HT-29 (cell line): ENCODE results near the gene GAGE12H. TPM values are rescaled to one million over a fixed set of nuclear protein-coding genes. Genes with fewer than 3 reads are reported as not detected.
"Not testable (repeated sequence)": the region's sequence is repeated elsewhere in the genome, so short reads cannot be mapped to it uniquely, and the experiment has no call there.

ENCODE experiments used
- DNase-seq: peaks from one replicate; pipeline ENCODE4 v3.0.0-alpha.2; 2015; ENCODE audit warnings: low spot score
- small RNA-seq: library from RNA; depleted of rRNA; stranded (forward); fragments of <200 nt; gene quantifications from one replicate; pipeline ENCODE3, GENCODE V24; 2014
- total RNA-seq: library from RNA; depleted of rRNA; stranded (reverse); fragments of >200 nt; shearing (Covaris generic); gene quantifications from 2 replicates; pipeline ENCODE4 v1.2.3, GENCODE V29; 2014; rRNA removed

Gene GAGE12H, protein sequence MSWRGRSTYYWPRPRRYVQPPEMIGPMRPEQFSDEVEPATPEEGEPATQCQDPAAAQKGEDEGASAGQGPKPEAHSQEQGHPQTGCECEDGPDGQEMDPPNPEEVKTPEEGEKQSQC
- total RNA-seq, result not detected in 2 replicates

DNA sequence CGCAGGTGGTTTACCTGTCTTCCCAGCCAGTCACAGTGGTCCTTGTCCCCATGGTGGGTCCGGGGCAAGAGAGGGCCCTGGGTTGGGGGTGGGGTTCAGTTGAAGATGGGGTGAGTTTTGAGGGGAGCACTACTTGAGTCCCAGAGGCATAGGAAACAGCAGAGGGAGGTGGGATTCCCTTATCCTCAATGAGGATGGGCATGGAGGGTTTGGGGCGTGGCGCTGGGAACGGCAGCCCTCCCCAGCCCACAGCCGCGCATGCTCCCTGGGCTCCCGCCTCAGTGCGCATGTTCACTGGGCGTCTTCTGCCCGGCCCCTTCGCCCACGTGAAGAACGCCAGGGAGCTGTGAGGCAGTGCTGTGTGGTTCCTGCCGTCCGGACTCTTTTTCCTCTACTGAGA is at the start of gene GAGE12H:
Gene GAGE12H (plus strand): TSS at position 301 of the 400 bp plus-strand sequence. CDS start 1,155 bp downstream, outside the sequence.
- not testable (repeated sequence) for DNase-seq

DNA sequence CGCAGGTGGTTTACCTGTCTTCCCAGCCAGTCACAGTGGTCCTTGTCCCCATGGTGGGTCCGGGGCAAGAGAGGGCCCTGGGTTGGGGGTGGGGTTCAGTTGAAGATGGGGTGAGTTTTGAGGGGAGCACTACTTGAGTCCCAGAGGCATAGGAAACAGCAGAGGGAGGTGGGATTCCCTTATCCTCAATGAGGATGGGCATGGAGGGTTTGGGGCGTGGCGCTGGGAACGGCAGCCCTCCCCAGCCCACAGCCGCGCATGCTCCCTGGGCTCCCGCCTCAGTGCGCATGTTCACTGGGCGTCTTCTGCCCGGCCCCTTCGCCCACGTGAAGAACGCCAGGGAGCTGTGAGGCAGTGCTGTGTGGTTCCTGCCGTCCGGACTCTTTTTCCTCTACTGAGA is 47.9 kb upstream of the GAGE12H start, which contains the start of gene GAGE12C:
Gene GAGE12C (plus strand): TSS at position 301 of the 400 bp plus-strand sequence. CDS start 1,155 bp downstream, outside the sequence.
- not testable (repeated sequence) for DNase-seq

DNA sequence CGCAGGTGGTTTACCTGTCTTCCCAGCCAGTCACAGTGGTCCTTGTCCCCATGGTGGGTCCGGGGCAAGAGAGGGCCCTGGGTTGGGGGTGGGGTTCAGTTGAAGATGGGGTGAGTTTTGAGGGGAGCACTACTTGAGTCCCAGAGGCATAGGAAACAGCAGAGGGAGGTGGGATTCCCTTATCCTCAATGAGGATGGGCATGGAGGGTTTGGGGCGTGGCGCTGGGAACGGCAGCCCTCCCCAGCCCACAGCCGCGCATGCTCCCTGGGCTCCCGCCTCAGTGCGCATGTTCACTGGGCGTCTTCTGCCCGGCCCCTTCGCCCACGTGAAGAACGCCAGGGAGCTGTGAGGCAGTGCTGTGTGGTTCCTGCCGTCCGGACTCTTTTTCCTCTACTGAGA is 38.3 kb upstream of the GAGE12H start, which contains the start of gene GAGE12D:
Gene GAGE12D (plus strand): TSS at position 301 of the 400 bp plus-strand sequence. CDS start 1,155 bp downstream, outside the sequence.
- DNase-seq, result not testable (repeated sequence)

DNA sequence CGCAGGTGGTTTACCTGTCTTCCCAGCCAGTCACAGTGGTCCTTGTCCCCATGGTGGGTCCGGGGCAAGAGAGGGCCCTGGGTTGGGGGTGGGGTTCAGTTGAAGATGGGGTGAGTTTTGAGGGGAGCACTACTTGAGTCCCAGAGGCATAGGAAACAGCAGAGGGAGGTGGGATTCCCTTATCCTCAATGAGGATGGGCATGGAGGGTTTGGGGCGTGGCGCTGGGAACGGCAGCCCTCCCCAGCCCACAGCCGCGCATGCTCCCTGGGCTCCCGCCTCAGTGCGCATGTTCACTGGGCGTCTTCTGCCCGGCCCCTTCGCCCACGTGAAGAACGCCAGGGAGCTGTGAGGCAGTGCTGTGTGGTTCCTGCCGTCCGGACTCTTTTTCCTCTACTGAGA is 28.8 kb upstream of the GAGE12H start, which contains the start of gene GAGE12E:
Gene GAGE12E (plus strand): TSS at position 301 of the 400 bp plus-strand sequence. CDS start 1,155 bp downstream, outside the sequence.
- not testable (repeated sequence) for DNase-seq

DNA sequence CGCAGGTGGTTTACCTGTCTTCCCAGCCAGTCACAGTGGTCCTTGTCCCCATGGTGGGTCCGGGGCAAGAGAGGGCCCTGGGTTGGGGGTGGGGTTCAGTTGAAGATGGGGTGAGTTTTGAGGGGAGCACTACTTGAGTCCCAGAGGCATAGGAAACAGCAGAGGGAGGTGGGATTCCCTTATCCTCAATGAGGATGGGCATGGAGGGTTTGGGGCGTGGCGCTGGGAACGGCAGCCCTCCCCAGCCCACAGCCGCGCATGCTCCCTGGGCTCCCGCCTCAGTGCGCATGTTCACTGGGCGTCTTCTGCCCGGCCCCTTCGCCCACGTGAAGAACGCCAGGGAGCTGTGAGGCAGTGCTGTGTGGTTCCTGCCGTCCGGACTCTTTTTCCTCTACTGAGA is 19.2 kb upstream of the GAGE12H start, which contains the start of gene GAGE12F:
Gene GAGE12F (plus strand): TSS at position 301 of the 400 bp plus-strand sequence. CDS start 1,155 bp downstream, outside the sequence.
- DNase-seq, result not testable (repeated sequence)

DNA sequence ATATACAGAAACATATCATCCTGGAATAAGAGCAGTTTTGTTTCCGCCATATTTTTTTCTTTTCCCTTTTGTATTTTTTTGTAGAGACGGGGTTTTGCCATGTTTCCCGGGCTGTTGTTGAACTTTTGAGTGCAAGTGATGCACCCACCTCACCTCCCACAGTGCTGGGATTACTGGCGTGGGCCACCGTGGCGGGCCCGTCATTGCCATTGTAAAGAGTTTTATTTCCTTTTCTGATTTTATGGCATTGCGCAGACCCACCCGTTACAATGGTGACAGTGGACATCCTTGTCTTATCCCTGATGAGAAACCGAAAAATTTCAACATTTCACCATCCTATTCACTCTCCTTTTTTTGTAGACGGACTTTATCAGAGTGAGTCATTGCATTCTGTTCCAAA is 11.0 kb upstream of the GAGE12H start:
- not testable (repeated sequence) for DNase-seq

DNA sequence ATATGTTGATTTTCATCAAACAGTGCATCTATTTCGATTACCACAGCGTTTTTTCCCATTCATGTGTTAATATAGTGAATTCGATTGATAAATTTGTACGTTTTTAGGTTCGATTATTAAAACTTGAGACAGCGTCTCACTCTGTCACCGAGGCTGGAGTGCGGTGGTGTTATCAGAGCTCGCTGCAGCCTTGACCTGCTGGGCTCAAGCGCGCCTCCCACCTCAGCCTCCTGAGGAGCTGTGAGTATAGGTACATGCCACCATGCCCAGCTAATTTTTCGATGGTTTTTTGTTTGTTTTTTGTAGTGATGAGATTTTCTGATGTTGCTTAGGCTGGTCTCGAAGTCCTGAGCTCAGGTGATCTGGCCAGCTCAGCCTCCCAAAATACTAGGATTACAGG is 10.6 kb upstream of the GAGE12H start:
- DNase-seq, result not testable (repeated sequence)

DNA sequence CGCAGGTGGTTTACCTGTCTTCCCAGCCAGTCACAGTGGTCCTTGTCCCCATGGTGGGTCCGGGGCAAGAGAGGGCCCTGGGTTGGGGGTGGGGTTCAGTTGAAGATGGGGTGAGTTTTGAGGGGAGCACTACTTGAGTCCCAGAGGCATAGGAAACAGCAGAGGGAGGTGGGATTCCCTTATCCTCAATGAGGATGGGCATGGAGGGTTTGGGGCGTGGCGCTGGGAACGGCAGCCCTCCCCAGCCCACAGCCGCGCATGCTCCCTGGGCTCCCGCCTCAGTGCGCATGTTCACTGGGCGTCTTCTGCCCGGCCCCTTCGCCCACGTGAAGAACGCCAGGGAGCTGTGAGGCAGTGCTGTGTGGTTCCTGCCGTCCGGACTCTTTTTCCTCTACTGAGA is 9.6 kb upstream of the GAGE12H start, which contains the start of gene GAGE12G:
Gene GAGE12G (plus strand): TSS at position 301 of the 400 bp plus-strand sequence. CDS start 1,155 bp downstream, outside the sequence.
- DNase-seq, result not testable (repeated sequence)

DNA sequence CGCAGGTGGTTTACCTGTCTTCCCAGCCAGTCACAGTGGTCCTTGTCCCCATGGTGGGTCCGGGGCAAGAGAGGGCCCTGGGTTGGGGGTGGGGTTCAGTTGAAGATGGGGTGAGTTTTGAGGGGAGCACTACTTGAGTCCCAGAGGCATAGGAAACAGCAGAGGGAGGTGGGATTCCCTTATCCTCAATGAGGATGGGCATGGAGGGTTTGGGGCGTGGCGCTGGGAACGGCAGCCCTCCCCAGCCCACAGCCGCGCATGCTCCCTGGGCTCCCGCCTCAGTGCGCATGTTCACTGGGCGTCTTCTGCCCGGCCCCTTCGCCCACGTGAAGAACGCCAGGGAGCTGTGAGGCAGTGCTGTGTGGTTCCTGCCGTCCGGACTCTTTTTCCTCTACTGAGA is 9.4 kb downstream of the GAGE12H start, which contains the start of gene GAGE2A:
Gene GAGE2A (plus strand): TSS at position 301 of the 400 bp plus-strand sequence. CDS start 1,155 bp downstream, outside the sequence.
- not testable (repeated sequence) for DNase-seq

DNA sequence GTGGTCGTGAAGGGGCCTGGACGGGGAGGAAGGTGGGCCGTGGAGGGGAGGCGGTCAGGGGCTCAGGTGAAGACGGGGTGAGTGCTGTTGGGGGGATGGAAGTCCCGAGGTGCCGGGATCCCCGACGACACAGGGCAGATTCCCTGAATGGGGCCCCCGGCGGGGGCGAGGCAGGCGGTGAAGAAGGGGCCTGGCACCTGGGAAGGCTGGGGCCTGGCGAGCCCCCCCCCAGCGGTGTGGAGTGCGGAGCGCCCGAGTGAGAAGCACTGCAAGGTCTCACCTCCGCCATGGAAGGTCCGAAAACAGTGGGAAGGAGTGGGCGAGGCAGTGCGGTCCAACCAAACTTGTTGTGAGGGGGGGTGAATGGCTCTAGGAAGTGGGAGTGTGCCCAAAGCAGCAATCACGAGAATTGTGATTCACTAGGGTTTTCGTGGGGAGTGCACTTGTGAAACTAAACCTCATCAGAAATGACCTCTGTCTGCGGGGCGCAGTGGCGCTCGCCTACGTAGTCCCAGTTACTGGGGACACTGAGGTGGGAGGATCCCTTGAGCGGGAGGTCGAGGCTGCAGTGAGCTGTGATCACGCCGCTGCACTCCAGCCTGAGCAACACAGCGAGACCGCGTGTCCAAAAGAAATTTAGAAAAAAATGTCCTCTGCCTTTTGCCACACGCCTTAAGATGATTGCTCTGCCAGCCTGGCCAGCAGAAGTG is 10.2 kb downstream of the GAGE12H start:
- DNase-seq, result not testable (repeated sequence)

DNA sequence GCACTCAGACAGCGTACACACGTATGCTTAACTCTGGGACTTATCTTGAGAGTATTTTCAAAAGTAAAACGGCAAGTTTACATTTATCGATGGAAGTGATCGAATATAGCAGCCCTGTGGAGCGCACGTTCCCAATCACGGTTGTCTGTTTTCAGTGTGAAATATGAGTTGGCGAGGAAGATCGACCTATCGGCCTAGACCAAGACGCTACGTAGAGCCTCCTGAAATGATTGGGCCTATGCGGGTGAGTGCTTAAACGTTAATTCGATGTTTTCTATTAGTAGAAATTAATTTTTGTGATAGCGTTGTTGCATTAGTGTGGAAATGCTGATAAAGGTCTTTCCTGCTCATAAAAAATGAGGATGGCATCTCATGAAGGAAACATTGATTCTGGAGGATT is 10.7 kb downstream of the GAGE12H start:
- not testable (repeated sequence) for DNase-seq

DNA sequence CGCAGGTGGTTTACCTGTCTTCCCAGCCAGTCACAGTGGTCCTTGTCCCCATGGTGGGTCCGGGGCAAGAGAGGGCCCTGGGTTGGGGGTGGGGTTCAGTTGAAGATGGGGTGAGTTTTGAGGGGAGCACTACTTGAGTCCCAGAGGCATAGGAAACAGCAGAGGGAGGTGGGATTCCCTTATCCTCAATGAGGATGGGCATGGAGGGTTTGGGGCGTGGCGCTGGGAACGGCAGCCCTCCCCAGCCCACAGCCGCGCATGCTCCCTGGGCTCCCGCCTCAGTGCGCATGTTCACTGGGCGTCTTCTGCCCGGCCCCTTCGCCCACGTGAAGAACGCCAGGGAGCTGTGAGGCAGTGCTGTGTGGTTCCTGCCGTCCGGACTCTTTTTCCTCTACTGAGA is 19.0 kb downstream of the GAGE12H start, which contains the start of gene GAGE1:
Gene GAGE1 (plus strand): TSS at position 301 of the 400 bp plus-strand sequence. CDS start 1,155 bp downstream, outside the sequence.
- not testable (repeated sequence) for DNase-seq

DNA sequence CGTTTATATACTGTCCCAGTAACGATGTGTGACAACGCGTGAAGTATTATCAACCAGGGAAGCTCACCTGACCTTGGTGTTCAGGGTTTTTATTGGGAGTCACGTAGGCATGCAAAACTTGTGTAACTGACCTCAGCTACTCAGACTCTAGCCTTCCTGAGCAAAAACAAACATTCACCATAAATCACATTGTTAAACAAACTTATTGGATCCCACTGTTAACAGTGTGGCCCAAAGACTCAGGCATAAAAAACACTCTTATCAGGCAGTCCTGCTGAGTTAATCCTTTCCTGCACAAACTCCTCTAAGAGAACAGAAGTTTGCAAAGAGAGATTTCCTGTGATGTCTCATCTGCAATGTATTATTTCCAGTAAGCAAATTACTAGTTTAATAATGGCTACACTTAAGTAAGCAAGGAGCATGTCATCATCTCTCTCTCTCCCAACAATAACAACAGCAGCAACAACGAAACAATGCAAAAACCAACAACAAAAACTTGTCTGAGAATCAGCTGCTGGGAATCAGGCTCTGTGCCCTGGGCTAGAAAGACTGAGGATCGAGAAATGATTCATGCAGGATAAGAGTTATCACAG is 31.1 kb downstream of the GAGE12H start:
- no peak for DNase-seq

DNA sequence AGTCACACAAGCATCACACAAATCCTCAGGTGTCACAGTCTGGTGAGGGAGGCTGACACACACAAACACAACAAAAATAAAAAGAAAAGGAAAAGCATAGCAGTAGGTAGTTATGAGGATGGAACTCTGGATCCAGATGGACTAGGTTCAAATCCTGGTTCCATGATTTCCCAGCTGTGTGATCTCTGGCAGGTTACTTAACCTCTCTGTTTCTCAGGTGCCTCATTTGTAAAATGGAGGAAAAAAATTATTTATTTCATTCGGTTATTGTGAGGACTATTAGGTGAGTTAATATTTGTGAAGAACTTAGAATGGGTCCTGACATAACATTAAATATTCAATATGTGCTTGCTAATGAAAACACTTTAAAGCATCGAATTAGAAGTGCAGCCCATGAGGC is 38.8 kb downstream of the GAGE12H start:
- no peak for DNase-seq

DNA sequence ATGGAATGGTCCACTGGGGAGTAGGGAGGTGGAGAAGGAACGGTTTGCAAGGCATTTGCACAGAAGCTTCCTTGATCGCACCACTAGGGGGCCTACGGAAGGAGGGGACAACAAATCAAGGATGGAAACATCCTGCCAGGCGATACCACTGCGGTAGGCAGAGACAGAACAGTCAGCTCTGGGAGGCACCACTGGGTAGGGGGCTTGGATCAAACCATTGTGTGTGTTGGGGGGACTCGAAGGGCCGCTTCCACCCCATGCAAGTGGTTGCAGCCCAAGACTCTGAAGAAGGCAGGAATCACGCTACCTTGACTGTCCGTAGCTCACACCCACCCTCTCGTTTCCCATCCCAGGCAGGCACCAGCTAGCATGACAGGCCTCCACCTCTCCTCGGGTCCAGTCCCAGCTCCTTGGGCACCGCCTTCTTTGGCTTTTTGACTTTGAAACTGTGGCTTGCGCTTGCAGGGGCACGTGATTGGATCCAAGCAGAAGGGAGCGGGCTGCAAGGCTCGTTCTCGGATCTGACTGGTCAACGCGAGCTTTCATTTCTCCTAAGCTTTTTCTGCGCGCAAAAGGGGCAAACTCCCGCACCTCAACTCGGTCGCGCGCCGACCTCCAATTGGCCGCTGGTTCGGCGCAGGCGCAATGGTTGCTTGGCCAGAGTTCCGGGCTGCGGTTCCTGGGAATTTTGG is 47.5 kb downstream of the GAGE12H start:
- DNase-seq, result peak; percentile 4

Small RNA genes lying within 50 kb of the gene (small RNA-seq; reads per million reads assigned to genes)
- not detected for gene GAGE12B

Other genes with a start within 250 kb of the GAGE12H start
- gene GAGE13, start 248.4 kb upstream of the GAGE12H start, total RNA-seq, result not detected in 2 replicates
- not detected in 2 replicates for gene GAGE12C, start 47.8 kb upstream of the GAGE12H start, total RNA-seq
- gene GAGE12D, start 38.2 kb upstream of the GAGE12H start, total RNA-seq, result not detected in 2 replicates
- gene GAGE12E, start 28.7 kb upstream of the GAGE12H start, total RNA-seq, result not detected in 2 replicates
- not detected in 2 replicates for gene GAGE12F, start 19.1 kb upstream of the GAGE12H start, total RNA-seq
- not detected in 2 replicates for gene GAGE12G, start 9.5 kb upstream of the GAGE12H start, total RNA-seq
- gene GAGE2A, start 9.5 kb downstream of the GAGE12H start, total RNA-seq, result not detected in 2 replicates
- gene GAGE1, start 19.1 kb downstream of the GAGE12H start, total RNA-seq, result not detected in 2 replicates
- not detected in 2 replicates for gene PAGE1, start 116.0 kb downstream of the GAGE12H start, total RNA-seq
- not detected in 2 replicates for gene PAGE4, start 249.4 kb downstream of the GAGE12H start, total RNA-seq